ENCODE results near the gene PHTF1. TPM values are rescaled to one million over a fixed set of nuclear protein-coding genes. Genes with fewer than 3 reads are reported as not detected.
A peak's percentile ranks its signal among the peaks of the same experiment; 100 is the strongest.

Gene PHTF1
- total RNA-seq, 8 experiments from 2014 or later: 15.8 to 41.4 (median 22.8) TPM

- 80 to 100% (median 100%) methylated on average over 1 of the region's 1 CpG; no CpG with 5 or more reads in 4 of the 10 experiments for WGBS, 10 experiments
- no peak for ATAC-seq (replicated peaks in 6 of 8)
- Histone ChIP-seq H3K4me1 (replicated peaks in 1 of 2) (peaks cover 7 to 11% of the 10 kb centered on the region in 2 donors), H3K27ac (no peak overlapping the region), H3K4me3 (no peak overlapping the region)
- in situ Hi-C loops (cut with MboI; ENCODE audit: low pct_unique_long_range_greater_than_20kb in 2 of 9, low sequenced_read_pairs in 9 of 9, unreplicated experiment in 9 of 9): loop anchor here in 1 of 9 experiments (25.0 kb wide), 1 partner anchor 533 kb away; no protein-coding TSS in a partner anchor
These were observed 89.3 kb downstream of the PHTF1 start for GRCh38 chr1:113669988-113670387.

DNA sequence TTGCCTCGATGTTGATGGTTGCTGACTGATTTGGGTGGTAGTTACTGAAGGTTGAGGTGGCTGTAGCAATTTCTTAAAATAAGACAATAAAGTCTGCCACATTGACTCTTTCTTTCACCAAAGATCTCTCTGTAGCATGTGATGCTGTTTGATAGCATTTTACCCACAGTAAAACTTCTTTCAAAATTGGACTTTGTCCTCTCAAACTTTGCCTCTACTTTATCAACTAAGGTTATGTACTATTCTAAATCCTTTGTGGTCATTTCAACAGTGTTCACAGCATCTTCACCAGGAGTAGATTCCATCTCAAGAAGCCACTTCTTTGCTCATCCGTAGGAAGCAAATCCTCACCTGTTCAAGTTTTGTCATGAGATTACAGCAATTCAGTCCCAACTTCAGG is 93.2 kb downstream of the PHTF1 start:
- no peak for ATAC-seq (replicated peaks in 6 of 8)
- WGBS, 10 experiments: 86 to 100% (median 93%) methylated on average over 1 to 2 of the region's 2 CpGs; no CpG with 5 or more reads in 3 of the 10 experiments
- Histone ChIP-seq H3K4me3 (no peak overlapping the region), H3K4me1 (replicated peaks in 1 of 2) (peaks cover 0 to 1% of the 10 kb centered on the region in 2 donors), H3K27ac (no peak overlapping the region)
- in situ Hi-C loops (cut with MboI; ENCODE audit: low pct_unique_long_range_greater_than_20kb in 2 of 9, low sequenced_read_pairs in 9 of 9, unreplicated experiment in 9 of 9): loop anchor here in 1 of 9 experiments (25.0 kb wide), 1 partner anchor 529 kb away; no protein-coding TSS in a partner anchor

GRCh38 chr1:113665071-113665470 is 94.2 kb downstream of the PHTF1 start:
- in situ Hi-C loops (cut with MboI; ENCODE audit: low pct_unique_long_range_greater_than_20kb in 2 of 9, low sequenced_read_pairs in 9 of 9, unreplicated experiment in 9 of 9): loop anchor here in 1 of 9 experiments (25.0 kb wide), 1 partner anchor 528 kb away; no protein-coding TSS in a partner anchor
- no peak overlapping the region for H3K27ac ChIP-seq
- no peak overlapping the region for H3K4me3 ChIP-seq
- no peak for ATAC-seq (replicated peaks in 6 of 8)
- H3K4me1 ChIP-seq (replicated peaks in 1 of 2): peaks cover 2 to 3% of the 10 kb centered on the region in 2 donors

GRCh38 chr1:113663165-113663951 is 95.9 kb downstream of the PHTF1 start:
- H3K4me3 ChIP-seq: no peak overlapping the region
- no peak for ATAC-seq (replicated peaks in 6 of 8)
- WGBS, 10 experiments: 79 to 100% (median 92%) methylated on average over 2 to 5 of the region's 5 CpGs
- H3K4me1 ChIP-seq (replicated peaks in 1 of 2): peaks cover 9 to 14% of the 10 kb centered on the region in 2 donors
- in situ Hi-C loops (cut with MboI; ENCODE audit: low pct_unique_long_range_greater_than_20kb in 2 of 9, low sequenced_read_pairs in 9 of 9, unreplicated experiment in 9 of 9): loop anchor here in 1 of 9 experiments (25.0 kb wide), 1 partner anchor 526 kb away; no protein-coding TSS in a partner anchor
- H3K27ac ChIP-seq: no peak overlapping the region

DNA sequence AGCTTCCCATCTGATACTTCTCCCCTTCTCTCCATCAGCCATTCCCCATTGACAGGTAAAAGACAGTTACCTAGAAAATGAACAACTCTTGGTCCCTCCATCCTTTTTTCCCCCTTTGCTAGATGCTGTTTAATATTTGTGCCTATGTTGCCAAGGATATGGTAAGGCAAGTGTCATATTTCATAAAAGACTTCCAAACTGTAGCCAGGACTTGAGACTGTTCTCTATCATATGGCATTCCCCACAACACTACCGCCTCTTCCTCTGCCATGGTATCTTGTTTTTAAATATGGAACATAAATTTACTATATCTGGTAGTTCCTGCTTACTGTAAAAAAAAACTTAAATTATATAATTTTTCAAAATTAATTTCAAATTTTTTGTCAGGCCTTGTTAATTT is 97.2 kb downstream of the PHTF1 start:
- no peak overlapping the region for H3K4me3 ChIP-seq
- peaks cover 9 to 14% of the 10 kb centered on the region in 2 donors for H3K4me1 ChIP-seq (replicated peaks in 1 of 2)
- H3K27ac ChIP-seq: no peak overlapping the region
- WGBS, 10 experiments: 88 to 100% (median 100%) methylated on average over 1 of the region's 1 CpG; no CpG with 5 or more reads in 1 of the 10 experiments
- in situ Hi-C loops (cut with MboI; ENCODE audit: low pct_unique_long_range_greater_than_20kb in 2 of 9, low sequenced_read_pairs in 9 of 9, unreplicated experiment in 9 of 9): loop anchor here in 1 of 9 experiments (25.0 kb wide), 1 partner anchor 525 kb away; no protein-coding TSS in a partner anchor
- no peak for ATAC-seq (replicated peaks in 6 of 8)

- in situ Hi-C loops (cut with MboI; ENCODE audit: low pct_unique_long_range_greater_than_20kb in 2 of 9, low sequenced_read_pairs in 9 of 9, unreplicated experiment in 9 of 9): loop anchor here in 1 of 9 experiments (25.0 kb wide), 1 partner anchor 523 kb away; no protein-coding TSS in a partner anchor
- Histone ChIP-seq H3K4me1 (replicated peaks in 1 of 2) (peaks cover 11 to 14% of the 10 kb centered on the region in 2 donors), H3K27ac (peak overlapping the region in 1 of 2 donors; percentile 46), H3K4me3 (no peak overlapping the region)
- 0 to 100% (median 76%) methylated on average over 1 to 3 of the region's 3 CpGs; no CpG with 5 or more reads in 2 of the 10 experiments for WGBS, 10 experiments
- peak in 6 of 8 experiments; percentile 25 to 68 (median 56) for ATAC-seq (replicated peaks in 6 of 8)
These were observed 99.2 kb downstream of the PHTF1 start for GRCh38 chr1:113660088-113660487.

GRCh38 chr1:113659556-113659955 is 99.7 kb downstream of the PHTF1 start:
- WGBS, 10 experiments: 59 to 100% (median 72%) methylated on average over 1 to 4 of the region's 4 CpGs; no CpG with 5 or more reads in 1 of the 10 experiments
- ATAC-seq (replicated peaks in 6 of 8): peak in 3 of 8 experiments; percentile 66 to 81 (median 81)
- no peak overlapping the region for H3K27ac ChIP-seq
- H3K4me1 ChIP-seq (replicated peaks in 1 of 2): peaks cover 14 to 16% of the 10 kb centered on the region in 2 donors
- no peak overlapping the region for H3K4me3 ChIP-seq
- in situ Hi-C loops (cut with MboI; ENCODE audit: low pct_unique_long_range_greater_than_20kb in 2 of 9, low sequenced_read_pairs in 9 of 9, unreplicated experiment in 9 of 9): loop anchor here in 1 of 9 experiments (25.0 kb wide), 1 partner anchor 522 kb away; no protein-coding TSS in a partner anchor

DNA sequence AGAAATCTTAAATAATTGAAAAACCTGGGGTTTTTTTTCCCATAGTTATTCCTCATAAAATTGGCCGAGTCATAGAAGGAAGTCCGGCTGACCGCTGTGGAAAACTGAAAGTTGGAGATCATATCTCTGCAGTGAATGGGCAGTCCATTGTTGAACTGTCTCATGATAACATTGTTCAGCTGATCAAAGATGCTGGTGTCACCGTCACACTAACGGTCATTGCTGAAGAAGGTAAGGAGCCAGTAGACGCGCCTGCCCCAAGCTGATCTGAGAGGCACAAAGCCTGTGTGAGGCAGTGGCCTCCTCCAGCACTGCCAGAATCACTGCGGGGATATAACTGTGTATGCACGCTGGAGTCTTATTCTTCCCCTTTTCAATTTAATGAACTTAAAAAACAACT is 100.3 kb downstream of the PHTF1 start:
- no peak overlapping the region for H3K4me3 ChIP-seq
- in situ Hi-C loops (cut with MboI; ENCODE audit: low pct_unique_long_range_greater_than_20kb in 2 of 9, low sequenced_read_pairs in 9 of 9, unreplicated experiment in 9 of 9): loop anchor here in 1 of 9 experiments (25.0 kb wide), 1 partner anchor 522 kb away; no protein-coding TSS in a partner anchor
- H3K27ac ChIP-seq: no peak overlapping the region
- peak in 5 of 8 experiments; percentile 42 to 72 (median 71) for ATAC-seq (replicated peaks in 6 of 8)
- H3K4me1 ChIP-seq (replicated peaks in 1 of 2): peaks cover 14 to 21% of the 10 kb centered on the region in 2 donors
- WGBS, 10 experiments: 32 to 100% (median 85%) methylated on average over 1 to 9 of the region's 9 CpGs

- 75 to 100% (median 100%) methylated on average over 1 to 3 of the region's 3 CpGs; no CpG with 5 or more reads in 2 of the 10 experiments for WGBS, 10 experiments
- in situ Hi-C loops (cut with MboI; ENCODE audit: low pct_unique_long_range_greater_than_20kb in 2 of 9, low sequenced_read_pairs in 9 of 9, unreplicated experiment in 9 of 9): loop anchor here in 1 of 9 experiments (25.0 kb wide), 1 partner anchor 520 kb away; no protein-coding TSS in a partner anchor
- H3K27ac ChIP-seq: no peak overlapping the region
- no peak for ATAC-seq (replicated peaks in 6 of 8)
- H3K4me3 ChIP-seq: no peak overlapping the region
- H3K4me1 ChIP-seq (replicated peaks in 1 of 2): peaks cover 14 to 26% of the 10 kb centered on the region in 2 donors
These were observed 101.7 kb downstream of the PHTF1 start for GRCh38 chr1:113657556-113658063.

DNA sequence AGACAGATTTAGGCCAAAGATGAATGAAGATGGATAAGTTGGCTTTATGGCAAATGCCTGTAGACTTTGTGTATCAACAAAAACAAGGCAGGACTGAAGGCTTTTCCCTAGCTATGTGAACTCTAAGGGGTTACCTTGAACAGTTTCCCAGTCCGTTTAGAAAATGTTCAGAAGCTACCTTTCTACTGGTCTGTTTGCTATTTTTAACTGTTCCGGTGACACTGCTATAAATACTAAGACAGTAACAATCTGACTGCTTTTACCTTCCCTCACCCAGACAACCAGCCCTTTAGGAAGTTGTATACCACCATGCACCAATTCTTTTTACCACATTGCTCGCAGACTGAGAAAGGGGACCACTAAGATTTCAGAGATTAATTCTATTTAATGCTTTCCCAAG is 102.2 kb downstream of the PHTF1 start:
- H3K4me3 ChIP-seq: no peak overlapping the region
- WGBS, 10 experiments: 75 to 100% (median 87%) methylated on average over 1 to 3 of the region's 3 CpGs
- ATAC-seq (replicated peaks in 6 of 8): no peak
- H3K4me1 ChIP-seq (replicated peaks in 1 of 2): peaks cover 14 to 28% of the 10 kb centered on the region in 2 donors
- H3K27ac ChIP-seq: no peak overlapping the region
- in situ Hi-C loops (cut with MboI; ENCODE audit: low pct_unique_long_range_greater_than_20kb in 2 of 9, low sequenced_read_pairs in 9 of 9, unreplicated experiment in 9 of 9): loop anchor here in 1 of 9 experiments (25.0 kb wide), 1 partner anchor 520 kb away; no protein-coding TSS in a partner anchor

DNA sequence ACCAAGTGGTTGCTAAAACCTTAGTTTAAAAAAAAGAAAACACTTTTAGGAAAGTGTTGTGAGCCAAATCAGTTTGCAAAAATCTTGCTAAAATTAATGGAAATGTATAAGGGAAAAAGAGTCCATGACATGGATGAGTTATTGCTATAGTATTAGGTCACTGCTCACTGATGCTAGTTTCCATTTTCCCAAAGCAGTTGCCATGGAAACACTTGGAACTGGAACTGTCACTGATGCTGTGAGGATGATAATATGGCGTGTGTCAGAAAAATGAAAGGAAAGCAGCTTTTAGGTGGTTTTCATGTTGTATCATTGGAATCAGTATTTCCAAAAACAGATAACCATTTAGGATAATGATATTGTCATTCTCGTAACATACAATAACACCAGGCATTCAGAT is 104.4 kb downstream of the PHTF1 start:
- WGBS, 10 experiments: 75 to 100% (median 89%) methylated on average over 1 to 2 of the region's 2 CpGs

GRCh38 chr1:113653741-113654140 is 105.5 kb downstream of the PHTF1 start:
- H3K4me3 ChIP-seq: no peak overlapping the region
- in situ Hi-C loops (cut with MboI; ENCODE audit: low pct_unique_long_range_greater_than_20kb in 2 of 9, low sequenced_read_pairs in 9 of 9, unreplicated experiment in 9 of 9): loop anchor here in 1 of 9 experiments (25.0 kb wide), 1 partner anchor 516 kb away; no protein-coding TSS in a partner anchor
- WGBS, 10 experiments: 73 to 100% (median 90%) methylated on average over 2 to 5 of the region's 5 CpGs; no CpG with 5 or more reads in 1 of the 10 experiments
- H3K27ac ChIP-seq: no peak overlapping the region
- ATAC-seq (replicated peaks in 6 of 8): no peak
- H3K4me1 ChIP-seq (replicated peaks in 1 of 2): peaks cover under 1 to 18% of the 10 kb centered on the region in 2 donors

More for the DNA sequence above, 104.4 kb downstream of the PHTF1 start:
- in situ Hi-C loops (cut with MboI; ENCODE audit: low pct_unique_long_range_greater_than_20kb in 2 of 9, low sequenced_read_pairs in 9 of 9, unreplicated experiment in 9 of 9): loop anchor here in 1 of 9 experiments (25.0 kb wide), 1 partner anchor 518 kb away; no protein-coding TSS in a partner anchor
- H3K4me1 ChIP-seq (replicated peaks in 1 of 2): peaks cover 9 to 23% of the 10 kb centered on the region in 2 donors
- no peak overlapping the region for H3K27ac ChIP-seq
- H3K4me3 ChIP-seq: no peak overlapping the region
- ATAC-seq (replicated peaks in 6 of 8): peak in 5 of 8 experiments; percentile 73 to 90 (median 88)
